PFSK-1 (cell line): Measurements from ENCODE around the gene CYP2S1.

Experiments
- FOXP2 ChIP-seq: optimal IDR thresholded peaks from 2 replicates; pipeline ENCODE3; 2011; ENCODE audit warnings: borderline replicate concordance, control low read depth, inconsistent platforms; ENCODE audit not compliant: insufficient read depth; ENCODE audit errors: extremely low read length, extremely low read depth
- POLR2AphosphoS5 ChIP-seq: IDR thresholded peaks from 2 replicates; pipeline ENCODE4 v1.6.1; 2012; ENCODE audit warnings: low read depth, mild to moderate bottlenecking, control low read depth, low read length, moderate library complexity
- REST ChIP-seq, 2 experiments: IDR thresholded peaks; 2 replicates each; pipeline versions ENCODE4 v1.6.1 to v1.8.0; 2011 to 2012; ENCODE audit warnings: low read depth in 2 of 2, low read length in 2 of 2, control low read depth in 1 of 2, inconsistent platforms in 1 of 2, mild to moderate bottlenecking in 1 of 2, moderate library complexity in 1 of 2; ENCODE audit not compliant: insufficient read depth in 1 of 2
- SIN3A ChIP-seq: IDR thresholded peaks from 2 replicates; pipeline ENCODE4 v1.6.1; 2012; ENCODE audit warnings: mild to moderate bottlenecking, low read length, moderate library complexity, borderline replicate concordance; ENCODE audit not compliant: insufficient read depth
- TAF1 ChIP-seq: IDR thresholded peaks from 2 replicates; pipeline ENCODE4 v1.6.1; 2012; ENCODE audit warnings: low read length, control low read depth, borderline replicate concordance; ENCODE audit not compliant: insufficient read depth

Gene CYP2S1

GRCh38 chr19:41219924-41220567, 27.0 kb downstream of the CYP2S1 start:
- TF ChIP-seq REST (IDR thresholded peaks at IDR 0.05; ENCODE audit: insufficient read depth in 1 of 2, low read depth in 2 of 2, low read length in 2 of 2) (no peak), POLR2AphosphoS5 (no peak), FOXP2 (no peak), SIN3A (no peak), TAF1 (no peak)

DNA sequence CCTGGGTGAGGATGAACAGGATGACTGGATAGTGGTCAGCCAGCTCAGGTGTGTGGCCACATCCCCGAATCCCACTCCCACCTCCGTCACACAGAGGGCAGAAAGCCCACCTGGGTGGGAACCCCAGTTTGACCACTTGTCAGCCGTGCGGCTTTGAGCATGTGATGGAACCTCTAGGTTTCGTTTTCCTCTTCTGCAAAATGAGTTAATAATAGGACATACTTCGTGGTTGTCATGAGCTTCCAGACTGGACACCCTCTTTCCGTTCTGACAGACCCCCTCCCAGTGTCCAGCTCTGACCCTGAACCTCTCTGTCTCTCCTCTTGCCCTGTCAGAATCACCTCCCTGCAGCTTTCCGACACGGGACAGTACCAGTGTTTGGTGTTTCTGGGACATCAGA, 27.8 kb downstream of the CYP2S1 start:
- TF ChIP-seq TAF1 (no peak), POLR2AphosphoS5 (no peak), SIN3A (no peak), REST (IDR thresholded peaks at IDR 0.05; ENCODE audit: insufficient read depth in 1 of 2, low read depth in 2 of 2, low read length in 2 of 2) (no peak), FOXP2 (no peak)

DNA sequence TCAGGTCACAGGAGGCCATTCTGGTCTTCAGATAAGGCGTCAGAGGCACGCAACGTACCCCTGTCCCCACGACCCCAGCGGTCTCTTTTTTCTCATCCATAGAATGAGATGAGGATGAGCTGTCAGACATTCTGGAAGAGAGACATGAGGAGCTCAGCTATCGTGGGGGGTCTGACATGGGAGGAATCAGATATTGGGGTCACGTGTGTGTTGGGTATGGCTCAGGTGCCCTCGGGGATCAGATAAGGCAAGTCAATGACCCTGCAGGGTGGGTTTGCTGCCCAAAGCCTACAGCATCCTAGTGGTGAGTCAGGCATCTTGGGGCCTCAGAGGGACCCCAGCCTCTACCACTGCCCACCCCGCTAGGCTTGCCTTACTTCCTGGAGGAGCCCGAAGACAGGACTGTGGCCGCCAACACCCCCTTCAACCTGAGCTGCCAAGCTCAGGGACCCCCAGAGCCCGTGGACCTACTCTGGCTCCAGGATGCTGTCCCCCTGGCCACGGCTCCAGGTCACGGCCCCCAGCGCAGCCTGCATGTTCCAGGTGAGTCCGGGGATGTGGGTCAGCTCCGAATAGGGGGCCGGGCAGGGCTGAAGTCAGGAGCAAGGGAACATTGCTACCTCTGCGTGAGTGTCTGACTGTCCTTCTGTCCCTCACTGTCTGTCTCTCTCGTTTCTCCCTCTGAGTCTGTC, 28.6 kb downstream of the CYP2S1 start:
- no peak for TF ChIP-seq FOXP2
- no peak for TF ChIP-seq REST (IDR thresholded peaks at IDR 0.05; ENCODE audit: insufficient read depth in 1 of 2, low read depth in 2 of 2, low read length in 2 of 2)

DNA sequence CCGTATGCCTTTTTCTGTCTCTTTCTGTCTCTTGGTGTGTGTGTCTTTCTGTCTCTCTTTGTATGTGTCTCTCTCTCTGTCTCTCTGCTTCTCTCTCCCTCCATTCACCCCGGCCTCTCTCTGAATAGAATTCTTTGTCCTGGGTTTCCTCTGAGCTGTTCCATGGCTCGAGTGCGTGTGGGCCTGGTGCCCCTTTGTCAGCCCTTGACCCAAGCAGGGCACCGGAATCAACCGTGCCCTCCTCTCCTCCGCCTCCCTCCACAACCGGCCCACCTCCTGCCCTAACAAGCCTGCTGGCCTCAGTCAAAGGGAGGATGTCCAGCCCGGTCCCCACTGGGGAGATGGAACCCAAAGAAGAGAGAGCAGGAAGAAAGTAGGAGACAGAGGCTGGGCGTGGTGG, 29.2 kb downstream of the CYP2S1 start:
- TF ChIP-seq FOXP2 (no peak), TAF1 (no peak), POLR2AphosphoS5 (no peak), REST (IDR thresholded peaks at IDR 0.05; ENCODE audit: insufficient read depth in 1 of 2, low read depth in 2 of 2, low read length in 2 of 2) (no peak), SIN3A (no peak)
